ENCODE results near the gene CCT2.
"Not testable (repeated sequence)": the region's sequence is repeated elsewhere in the genome, so short reads cannot be mapped to it uniquely, and the experiment has no call there.

The CCT2 gene

GRCh38 chr12:69589082-69589481 lies 3.8 kb downstream of the CCT2 start:
- Histone ChIP-seq H3K27me3 (ENCODE audit: low read depth, low read length) (no peaks in the 10 kb centered on the region), H3K27ac (ENCODE audit: low read length) (no peak overlapping the region), H3K4me3 (ENCODE audit: low read depth in 1 of 2, low read length in 2 of 2) (no peak overlapping the region), H3K36me3 (ENCODE audit: control insufficient read depth in 1 of 2, insufficient read depth in 2 of 2, low read length in 2 of 2) (peaks cover 53 to 76% of the 10 kb centered on the region in 2 donors), H3K4me1 (ENCODE audit: control insufficient read depth in 1 of 2, insufficient read depth in 2 of 2, low read length in 2 of 2) (peaks cover 0 to 6% of the 10 kb centered on the region in 2 donors), H3K9me3 (ENCODE audit: control insufficient read depth in 1 of 2, low read length in 2 of 2) (no peaks in the 10 kb centered on the region)

- no peaks in the 10 kb centered on the region for H3K9me3 ChIP-seq (ENCODE audit: control insufficient read depth in 1 of 2, low read length in 2 of 2)
- no peak overlapping the region for H3K27ac ChIP-seq (ENCODE audit: low read length)
- H3K4me3 ChIP-seq (ENCODE audit: low read depth in 1 of 2, low read length in 2 of 2) = no peak overlapping the region
- H3K36me3 ChIP-seq (ENCODE audit: control insufficient read depth in 1 of 2, insufficient read depth in 2 of 2, low read length in 2 of 2) = peaks cover 63 to 92% of the 10 kb centered on the region in 2 donors
- H3K4me1 ChIP-seq (ENCODE audit: control insufficient read depth in 1 of 2, insufficient read depth in 2 of 2, low read length in 2 of 2) = no peaks in the 10 kb centered on the region
- no peaks in the 10 kb centered on the region for H3K27me3 ChIP-seq (ENCODE audit: low read depth, low read length)
Measured at GRCh38 chr12:69595689-69596088, 10.4 kb downstream of the CCT2 start.

DNA sequence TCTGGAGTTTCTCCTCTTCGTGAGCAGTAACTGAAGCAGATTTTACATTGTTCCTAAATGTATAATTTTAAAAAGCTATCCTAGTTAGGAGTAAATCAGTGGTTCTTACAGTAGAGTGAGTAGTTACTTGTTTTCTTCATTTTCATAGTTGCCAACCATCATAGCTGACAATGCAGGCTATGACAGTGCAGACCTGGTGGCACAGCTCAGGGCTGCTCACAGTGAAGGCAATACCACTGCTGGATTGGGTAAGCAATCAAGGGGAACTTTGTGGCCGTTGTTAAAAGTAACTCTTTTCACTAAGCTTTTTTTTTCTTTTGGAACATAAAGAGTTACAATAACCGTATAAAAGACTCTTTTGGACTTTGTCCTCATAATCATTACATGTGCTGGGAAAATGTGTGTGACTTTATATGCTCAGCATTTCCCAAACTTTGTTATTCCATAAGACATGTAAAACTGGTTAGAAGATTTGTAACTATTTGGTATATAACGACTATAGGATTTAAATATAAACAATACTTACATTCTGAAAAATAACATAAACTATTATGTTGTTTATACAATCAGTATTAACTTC lies 13.0 kb downstream of the CCT2 start:
- Histone ChIP-seq H3K9me3 (ENCODE audit: control insufficient read depth in 1 of 2, low read length in 2 of 2) (no peaks in the 10 kb centered on the region), H3K27me3 (ENCODE audit: low read depth, low read length) (no peaks in the 10 kb centered on the region), H3K36me3 (ENCODE audit: control insufficient read depth in 1 of 2, insufficient read depth in 2 of 2, low read length in 2 of 2) (peaks cover 62 to 89% of the 10 kb centered on the region in 2 donors), H3K4me3 (ENCODE audit: low read depth in 1 of 2, low read length in 2 of 2) (no peak overlapping the region), H3K27ac (ENCODE audit: low read length) (no peak overlapping the region), H3K4me1 (ENCODE audit: control insufficient read depth in 1 of 2, insufficient read depth in 2 of 2, low read length in 2 of 2) (no peaks in the 10 kb centered on the region)

- H3K4me3 ChIP-seq (ENCODE audit: low read depth in 1 of 2, low read length in 2 of 2) = no peak overlapping the region
- H3K27me3 ChIP-seq (ENCODE audit: low read depth, low read length) = no peaks in the 10 kb centered on the region
- H3K9me3 ChIP-seq (ENCODE audit: control insufficient read depth in 1 of 2, low read length in 2 of 2) = no peaks in the 10 kb centered on the region
- no peak overlapping the region for H3K27ac ChIP-seq (ENCODE audit: low read length)
- peaks cover 52 to 68% of the 10 kb centered on the region in 2 donors for H3K36me3 ChIP-seq (ENCODE audit: control insufficient read depth in 1 of 2, insufficient read depth in 2 of 2, low read length in 2 of 2)
- H3K4me1 ChIP-seq (ENCODE audit: control insufficient read depth in 1 of 2, insufficient read depth in 2 of 2, low read length in 2 of 2) = no peaks in the 10 kb centered on the region
Measured at GRCh38 chr12:69600804-69601203, 15.5 kb downstream of the CCT2 start.

GRCh38 chr12:69601962-69602685 lies 16.9 kb downstream of the CCT2 start:
- Histone ChIP-seq H3K36me3 (ENCODE audit: control insufficient read depth in 1 of 2, insufficient read depth in 2 of 2, low read length in 2 of 2) (peaks cover 48 to 60% of the 10 kb centered on the region in 2 donors), H3K4me1 (ENCODE audit: control insufficient read depth in 1 of 2, insufficient read depth in 2 of 2, low read length in 2 of 2) (no peaks in the 10 kb centered on the region), H3K27ac (ENCODE audit: low read length) (no peak overlapping the region)

DNA sequence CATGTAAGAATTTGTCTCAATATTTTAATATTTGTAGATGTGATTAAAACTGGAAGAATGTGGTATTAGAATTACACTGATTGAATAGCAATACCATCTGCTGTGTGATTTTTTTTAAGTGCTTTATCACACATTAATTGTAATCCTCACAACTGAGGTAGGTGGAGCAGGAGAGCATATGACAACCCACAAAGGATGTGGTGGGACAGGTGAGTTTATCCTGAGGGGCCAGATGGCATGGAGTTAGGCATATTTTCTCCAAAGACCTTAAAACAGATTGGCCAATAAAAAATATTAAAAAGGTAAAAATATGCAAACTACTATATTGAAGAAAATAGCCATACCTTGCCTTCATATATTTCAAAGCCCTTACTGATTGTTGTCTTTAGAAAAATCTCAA lies 17.7 kb downstream of the CCT2 start:
- no peaks in the 10 kb centered on the region for H3K9me3 ChIP-seq (ENCODE audit: control insufficient read depth in 1 of 2, low read length in 2 of 2)

More at GRCh38 chr12:69601962-69602685, 16.9 kb downstream of the CCT2 start:
- no peak overlapping the region for H3K4me3 ChIP-seq (ENCODE audit: low read depth in 1 of 2, low read length in 2 of 2)
- no peaks in the 10 kb centered on the region for H3K9me3 ChIP-seq (ENCODE audit: control insufficient read depth in 1 of 2, low read length in 2 of 2)
- no peaks in the 10 kb centered on the region for H3K27me3 ChIP-seq (ENCODE audit: low read depth, low read length)

GRCh38 chr12:69603556-69603955 lies 18.3 kb downstream of the CCT2 start:
- not testable (repeated sequence) for H3K4me3 ChIP-seq (ENCODE audit: low read depth in 1 of 2, low read length in 2 of 2); H3K27me3 ChIP-seq (ENCODE audit: low read depth, low read length); H3K4me1 ChIP-seq (ENCODE audit: control insufficient read depth in 1 of 2, insufficient read depth in 2 of 2, low read length in 2 of 2); H3K27ac ChIP-seq (ENCODE audit: low read length); H3K9me3 ChIP-seq (ENCODE audit: control insufficient read depth in 1 of 2, low read length in 2 of 2)
- H3K36me3 ChIP-seq (ENCODE audit: control insufficient read depth in 1 of 2, insufficient read depth in 2 of 2, low read length in 2 of 2) = peaks cover 33 to 46% of the 10 kb centered on the region in 2 donors

More for the DNA sequence above, 17.7 kb downstream of the CCT2 start:
- H3K27ac ChIP-seq (ENCODE audit: low read length) = no peak overlapping the region
- H3K27me3 ChIP-seq (ENCODE audit: low read depth, low read length) = no peaks in the 10 kb centered on the region
- H3K36me3 ChIP-seq (ENCODE audit: control insufficient read depth in 1 of 2, insufficient read depth in 2 of 2, low read length in 2 of 2) = peaks cover 39 to 52% of the 10 kb centered on the region in 2 donors
- H3K4me3 ChIP-seq (ENCODE audit: low read depth in 1 of 2, low read length in 2 of 2) = no peak overlapping the region
- H3K4me1 ChIP-seq (ENCODE audit: control insufficient read depth in 1 of 2, insufficient read depth in 2 of 2, low read length in 2 of 2) = no peaks in the 10 kb centered on the region

- not testable (repeated sequence) for H3K9me3 ChIP-seq (ENCODE audit: control insufficient read depth in 1 of 2, low read length in 2 of 2); H3K4me3 ChIP-seq (ENCODE audit: low read depth in 1 of 2, low read length in 2 of 2); H3K27ac ChIP-seq (ENCODE audit: low read length); H3K27me3 ChIP-seq (ENCODE audit: low read depth, low read length); H3K4me1 ChIP-seq (ENCODE audit: control insufficient read depth in 1 of 2, insufficient read depth in 2 of 2, low read length in 2 of 2)
- peaks cover 28 to 39% of the 10 kb centered on the region in 2 donors for H3K36me3 ChIP-seq (ENCODE audit: control insufficient read depth in 1 of 2, insufficient read depth in 2 of 2, low read length in 2 of 2)
Measured at GRCh38 chr12:69604275-69604674, 19.0 kb downstream of the CCT2 start.

GRCh38 chr12:69608114-69608513 lies 22.9 kb downstream of the CCT2 start:
- Histone ChIP-seq H3K4me3 (ENCODE audit: low read depth in 1 of 2, low read length in 2 of 2) (no peak overlapping the region), H3K27ac (ENCODE audit: low read length) (no peak overlapping the region)

DNA sequence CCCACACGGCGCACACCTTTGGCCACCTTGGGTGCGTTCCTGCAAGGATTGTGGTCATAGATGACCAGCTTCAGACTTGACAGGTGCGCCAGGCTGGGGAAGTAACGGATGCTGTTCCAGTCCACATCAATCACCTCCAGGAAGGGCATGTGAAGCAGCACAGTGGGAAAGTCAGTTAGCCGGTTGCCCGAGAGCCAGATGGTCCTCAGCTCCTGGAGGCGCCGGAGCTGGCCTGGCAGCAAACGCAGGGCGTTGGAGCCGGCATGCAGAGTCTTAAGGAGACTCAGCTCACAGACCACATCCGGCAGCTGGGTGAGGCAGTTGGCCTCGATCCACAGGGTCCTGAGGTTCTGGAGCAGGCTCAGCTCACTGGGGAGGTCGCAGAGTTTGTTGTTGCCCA lies 24.9 kb downstream of the CCT2 start:
- no peaks in the 10 kb centered on the region for H3K27me3 ChIP-seq (ENCODE audit: low read depth, low read length)
- no peaks in the 10 kb centered on the region for H3K36me3 ChIP-seq (ENCODE audit: control insufficient read depth in 1 of 2, insufficient read depth in 2 of 2, low read length in 2 of 2)
- no peak overlapping the region for H3K27ac ChIP-seq (ENCODE audit: low read length)
- H3K9me3 ChIP-seq (ENCODE audit: control insufficient read depth in 1 of 2, low read length in 2 of 2) = no peaks in the 10 kb centered on the region
- H3K4me3 ChIP-seq (ENCODE audit: low read depth in 1 of 2, low read length in 2 of 2) = no peak overlapping the region
- H3K4me1 ChIP-seq (ENCODE audit: control insufficient read depth in 1 of 2, insufficient read depth in 2 of 2, low read length in 2 of 2) = no peaks in the 10 kb centered on the region

More at GRCh38 chr12:69608114-69608513, 22.9 kb downstream of the CCT2 start:
- Histone ChIP-seq H3K9me3 (ENCODE audit: control insufficient read depth in 1 of 2, low read length in 2 of 2) (no peaks in the 10 kb centered on the region), H3K36me3 (ENCODE audit: control insufficient read depth in 1 of 2, insufficient read depth in 2 of 2, low read length in 2 of 2) (peaks cover 4 to 5% of the 10 kb centered on the region in 2 donors), H3K27me3 (ENCODE audit: low read depth, low read length) (no peaks in the 10 kb centered on the region), H3K4me1 (ENCODE audit: control insufficient read depth in 1 of 2, insufficient read depth in 2 of 2, low read length in 2 of 2) (no peaks in the 10 kb centered on the region)

DNA sequence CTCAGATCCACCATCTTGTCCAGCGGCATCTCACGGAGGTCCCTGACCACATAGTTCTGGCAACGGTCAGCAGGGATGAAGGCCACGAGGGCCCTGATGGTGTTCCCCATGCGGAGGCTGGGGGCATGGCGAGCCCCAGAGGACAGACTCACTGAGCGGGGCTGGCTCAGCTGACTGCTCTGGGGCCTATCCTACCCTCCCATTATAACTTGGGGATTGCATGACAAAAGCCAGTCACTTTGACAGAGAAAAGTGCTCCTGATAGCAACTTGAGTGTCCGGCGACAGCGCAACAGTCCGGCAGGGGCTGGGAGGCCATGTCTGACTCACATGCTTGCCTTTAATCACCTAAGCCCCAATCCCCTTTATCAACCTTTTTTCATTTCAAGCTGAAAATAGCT lies 25.5 kb downstream of the CCT2 start, which contains the start of gene LRRC10:
Gene LRRC10, minus strand, starts transcription at position 179 of the 400 bp plus-strand sequence. Its CDS starts 69 bp downstream, at position 110.
- Histone ChIP-seq H3K36me3 (ENCODE audit: control insufficient read depth in 1 of 2, insufficient read depth in 2 of 2, low read length in 2 of 2) (no peaks in the 10 kb centered on the region), H3K27ac (ENCODE audit: low read length) (no peak within 1 kb of the TSS)

More for the DNA sequence above, 25.5 kb downstream of the CCT2 start, which contains the start of gene LRRC10:
- Histone ChIP-seq H3K9me3 (ENCODE audit: control insufficient read depth in 1 of 2, low read length in 2 of 2) (no peaks in the 10 kb centered on the region), H3K4me1 (ENCODE audit: control insufficient read depth in 1 of 2, insufficient read depth in 2 of 2, low read length in 2 of 2) (no peaks in the 10 kb centered on the region), H3K27me3 (ENCODE audit: low read depth, low read length) (no peaks in the 10 kb centered on the region), H3K4me3 (ENCODE audit: low read depth in 1 of 2, low read length in 2 of 2) (no peak within 1 kb of the TSS)
